MCF 10A (cell line): ENCODE data around the gene ARID5B. TPM values are rescaled to one million over a fixed set of nuclear protein-coding genes. Genes with fewer than 3 reads are reported as not detected.

Experiments
- BruUV-seq: library from RNA; stranded (reverse); fragments of 400-500 nt; replicated peaks from 2 replicates; lab custom pipeline; 2021; lab: Mats Ljungman, UMichigan
- CTCF ChIA-PET: fragments of 300-600 bp; sonication (Branson Sonifier 250); formaldehyde crosslinking; extraction: SDS; loops from one replicate; lab custom pipeline; 2021; ENCODE audit warnings: antibody characterized with exemption, inconsistent platforms; lab: Yijun Ruan, JAX
- POLR2A ChIA-PET: fragments of 300-600, 350-650 bp; sonication (Branson Sonifier 250); formaldehyde crosslinking; extraction: SDS; loops from one replicate; lab custom pipeline; 2020; ENCODE audit warnings: antibody characterized with exemption, inconsistent platforms; lab: Yijun Ruan, JAX
- DNase-seq: peaks from one replicate; pipeline ENCODE4 v3.0.0-alpha.2; 2018; ENCODE audit not compliant: unreplicated experiment
- H3K27ac Mint-ChIP-seq: one replicate; pipeline ENCODE4 v1.8.0; 2022; ENCODE audit warnings: mild to moderate bottlenecking, low read depth, mixed read lengths; ENCODE audit not compliant: unreplicated experiment
- H3K27me3 Mint-ChIP-seq: one replicate; pipeline ENCODE4 v1.8.0; 2022; ENCODE audit warnings: mixed read lengths; ENCODE audit not compliant: insufficient read depth, unreplicated experiment
- H3K36me3 Mint-ChIP-seq: one replicate; pipeline ENCODE4 v1.8.0; 2022; ENCODE audit warnings: mild to moderate bottlenecking, moderate library complexity, mixed read lengths; ENCODE audit not compliant: insufficient read depth, unreplicated experiment
- H3K4me1 Mint-ChIP-seq: one replicate; pipeline ENCODE4 v1.8.0; 2022; ENCODE audit warnings: mixed read lengths; ENCODE audit not compliant: insufficient read depth, unreplicated experiment
- H3K4me3 Mint-ChIP-seq: one replicate; pipeline ENCODE4 v1.8.0; 2022; ENCODE audit warnings: mild to moderate bottlenecking, moderate library complexity, mixed read lengths; ENCODE audit not compliant: unreplicated experiment
- H3K9me3 Mint-ChIP-seq: one replicate; pipeline ENCODE4 v1.8.0; 2022; ENCODE audit warnings: mixed read lengths; ENCODE audit not compliant: unreplicated experiment
- intact Hi-C: fragments of 100-400 bp; cut with micrococcal nuclease; formaldehyde crosslinking; loops from 2 replicates; pipeline ENCODE4 v1.14.1; 2022
- total RNA-seq: library from RNA; stranded (reverse); gene quantifications from 2 replicates; pipeline ENCODE4 v1.2.3, GENCODE V29; 2022
- TF ChIP-seq, protein P1 (sequence below): fragments of 200-600 bp; IDR thresholded peaks from one replicate; pipeline ENCODE4 v1.8.0; 2022; ENCODE audit warnings: antibody characterized with exemption, mild to moderate bottlenecking; ENCODE audit not compliant: unreplicated experiment

The ARID5B gene
- total RNA-seq, 1 experiment from 2014 or later: 12.2 TPM

DNA sequence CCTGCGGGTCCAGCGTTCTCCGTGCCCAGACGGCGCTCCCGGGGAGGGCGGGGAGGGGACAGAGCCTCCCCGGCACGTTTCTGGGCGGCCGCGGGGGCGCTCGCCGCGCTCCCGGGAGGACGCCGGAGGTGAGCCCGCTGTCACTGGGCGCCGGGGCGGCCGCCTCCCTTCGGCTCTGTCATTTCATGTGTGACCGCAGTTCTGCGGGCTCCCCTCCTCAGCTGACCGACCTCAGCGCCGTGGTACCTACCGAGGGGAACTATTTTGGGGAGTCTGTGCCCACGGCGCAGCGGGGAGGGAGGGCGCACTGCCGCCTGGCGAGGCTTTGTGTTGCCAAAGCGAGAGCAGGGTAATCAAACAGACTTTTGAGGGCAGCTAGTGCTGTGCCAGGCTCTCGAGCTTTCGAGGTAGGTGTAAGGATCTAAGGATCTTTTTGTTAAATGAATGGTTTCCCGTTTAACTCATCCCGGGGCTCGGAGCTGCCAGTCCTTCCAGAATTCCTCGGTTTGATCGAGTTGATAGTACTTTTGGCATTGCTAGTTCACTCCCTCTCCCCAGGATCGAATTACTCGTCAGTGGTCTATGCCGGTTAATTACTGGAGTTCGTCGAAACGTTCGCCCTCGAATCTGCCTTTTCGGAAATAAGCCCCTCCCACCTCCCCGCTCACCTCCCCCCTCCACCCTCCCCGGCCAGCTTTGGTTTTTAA, 1.9 kb downstream of the ARID5B start:
- intact Hi-C loops: loop anchor here (2.0 to 10.0 kb wide), 6 partner anchors 67 to 1086 kb away; no protein-coding TSS in a partner anchor
- DNase-seq: peak; percentile 68
- H3K27me3 Mint-ChIP-seq: no peaks in the 10 kb centered on the region
- no peaks in the 10 kb centered on the region for H3K9me3 Mint-ChIP-seq
- BruUV-seq: TSS peak; percentile 69
- H3K36me3 Mint-ChIP-seq: peaks cover 5% of the 10 kb centered on the region
- TF ChIP-seq, protein P1, sequence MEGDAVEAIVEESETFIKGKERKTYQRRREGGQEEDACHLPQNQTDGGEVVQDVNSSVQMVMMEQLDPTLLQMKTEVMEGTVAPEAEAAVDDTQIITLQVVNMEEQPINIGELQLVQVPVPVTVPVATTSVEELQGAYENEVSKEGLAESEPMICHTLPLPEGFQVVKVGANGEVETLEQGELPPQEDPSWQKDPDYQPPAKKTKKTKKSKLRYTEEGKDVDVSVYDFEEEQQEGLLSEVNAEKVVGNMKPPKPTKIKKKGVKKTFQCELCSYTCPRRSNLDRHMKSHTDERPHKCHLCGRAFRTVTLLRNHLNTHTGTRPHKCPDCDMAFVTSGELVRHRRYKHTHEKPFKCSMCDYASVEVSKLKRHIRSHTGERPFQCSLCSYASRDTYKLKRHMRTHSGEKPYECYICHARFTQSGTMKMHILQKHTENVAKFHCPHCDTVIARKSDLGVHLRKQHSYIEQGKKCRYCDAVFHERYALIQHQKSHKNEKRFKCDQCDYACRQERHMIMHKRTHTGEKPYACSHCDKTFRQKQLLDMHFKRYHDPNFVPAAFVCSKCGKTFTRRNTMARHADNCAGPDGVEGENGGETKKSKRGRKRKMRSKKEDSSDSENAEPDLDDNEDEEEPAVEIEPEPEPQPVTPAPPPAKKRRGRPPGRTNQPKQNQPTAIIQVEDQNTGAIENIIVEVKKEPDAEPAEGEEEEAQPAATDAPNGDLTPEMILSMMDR: peak; percentile 22
- peak overlapping the region; percentile 100 for H3K27ac Mint-ChIP-seq
- H3K4me1 Mint-ChIP-seq: peaks cover 16% of the 10 kb centered on the region
- POLR2A ChIA-PET: interaction anchor here (0.5 to 10.0 kb wide), 22 partner anchors 12 to 1595 kb away, joined by 3 to 135 read pairs (median 6); no protein-coding TSS in a partner anchor
- peak overlapping the region; percentile 90 for H3K4me3 Mint-ChIP-seq
- CTCF ChIA-PET: interaction anchor here (0.7 to 5.4 kb wide), 13 partner anchors 34 to 342 kb away, joined by 3 to 46 read pairs (median 3); no protein-coding TSS in a partner anchor

- Mint-ChIP-seq H3K36me3 (peaks cover 5% of the 10 kb centered on the region), H3K27me3 (no peaks in the 10 kb centered on the region), H3K27ac (peak overlapping the region; percentile 100), H3K4me1 (peaks cover 10% of the 10 kb centered on the region), H3K9me3 (no peaks in the 10 kb centered on the region), H3K4me3 (peak overlapping the region; percentile 90)
- intact Hi-C loops: loop anchor here (1.0 to 10.0 kb wide), 8 partner anchors 39 to 1087 kb away; no protein-coding TSS in a partner anchor
- BruUV-seq: no TSS peak
- no peak for DNase-seq
- POLR2A ChIA-PET: interaction anchor here (0.5 to 10.0 kb wide), 16 partner anchors 13 to 343 kb away, joined by 3 to 135 read pairs (median 19); no protein-coding TSS in a partner anchor
- TF ChIP-seq, protein P1: no peak
- CTCF ChIA-PET: interaction anchor here (0.7 to 5.4 kb wide), 12 partner anchors 34 to 341 kb away, joined by 3 to 46 read pairs (median 3); no protein-coding TSS in a partner anchor
Measured at GRCh38 chr10:61903928-61904344, 2.4 kb downstream of the ARID5B start.

- Mint-ChIP-seq H3K27ac (peak overlapping the region; percentile 100), H3K36me3 (peaks cover 5% of the 10 kb centered on the region), H3K4me3 (peak overlapping the region; percentile 90), H3K9me3 (no peaks in the 10 kb centered on the region), H3K4me1 (no peaks in the 10 kb centered on the region), H3K27me3 (no peaks in the 10 kb centered on the region)
- intact Hi-C loops: loop anchor here (1.0 to 10.0 kb wide), 6 partner anchors 38 to 1088 kb away; no protein-coding TSS in a partner anchor
- ChIA-PET CTCF (interaction anchor here (0.6 to 2.7 kb wide), 13 partner anchors 8 to 1033 kb away, joined by 3 to 9 read pairs (median 4); no protein-coding TSS in a partner anchor), POLR2A (interaction anchor here (0.5 to 10.0 kb wide), 21 partner anchors 10 to 741 kb away, joined by 3 to 135 read pairs (median 6); no protein-coding TSS in a partner anchor)
- peak; percentile 91 for DNase-seq
- TF ChIP-seq, protein P1: peak; percentile 15
- BruUV-seq: no TSS peak
Measured at GRCh38 chr10:61904733-61905725, 3.5 kb downstream of the ARID5B start.
